Endothelial cell of umbilical vein (primary cell): ENCODE results near the gene ZBTB8A.
A peak's percentile ranks its signal among the peaks of the same experiment; 100 is the strongest.

Experiments used
- EZH2 ChIP-seq: IDR thresholded peaks from 2 replicates; pipeline ENCODE4 v1.6.1; 2012; ENCODE audit warnings: borderline replicate concordance, low read depth, mild to moderate bottlenecking, moderate library complexity, low read length, inconsistent platforms; ENCODE audit not compliant: severe bottlenecking
- MYC ChIP-seq: IDR thresholded peaks from one replicate; pipeline ENCODE4 v1.6.1; 2011; ENCODE audit warnings: mild to moderate bottlenecking, low read depth, low read length
- POLR2A ChIP-seq: IDR thresholded peaks from 2 replicates; pipeline ENCODE4 v1.6.1; 2012; ENCODE audit warnings: low read depth, mild to moderate bottlenecking, control low read depth, low read length
- POLR2AphosphoS5 ChIP-seq: IDR thresholded peaks from 2 replicates; pipeline ENCODE4 v1.6.1; 2012; ENCODE audit warnings: low read depth, mild to moderate bottlenecking, control low read depth, low read length, moderate library complexity; ENCODE audit not compliant: insufficient read depth
- TF ChIP-seq, protein P1 (sequence below), 2 donors: IDR thresholded peaks; 1 replicate in 1 of 2; 2 replicates in 1 of 2; pipeline ENCODE4 v1.5.1; 2011; ENCODE audit warnings: low read length in 2 of 2, mild to moderate bottlenecking in 2 of 2, moderate library complexity in 2 of 2, control low read depth in 1 of 2, inconsistent platforms in 1 of 2, low read depth in 1 of 2; ENCODE audit not compliant: insufficient read depth in 1 of 2; ENCODE audit errors: extremely low read depth in 1 of 2
- TF ChIP-seq, protein P2 (sequence below): IDR thresholded peaks from 2 replicates; pipeline ENCODE4 v1.6.1; 2011; ENCODE audit not compliant: insufficient read depth, insufficient read length

DNA sequence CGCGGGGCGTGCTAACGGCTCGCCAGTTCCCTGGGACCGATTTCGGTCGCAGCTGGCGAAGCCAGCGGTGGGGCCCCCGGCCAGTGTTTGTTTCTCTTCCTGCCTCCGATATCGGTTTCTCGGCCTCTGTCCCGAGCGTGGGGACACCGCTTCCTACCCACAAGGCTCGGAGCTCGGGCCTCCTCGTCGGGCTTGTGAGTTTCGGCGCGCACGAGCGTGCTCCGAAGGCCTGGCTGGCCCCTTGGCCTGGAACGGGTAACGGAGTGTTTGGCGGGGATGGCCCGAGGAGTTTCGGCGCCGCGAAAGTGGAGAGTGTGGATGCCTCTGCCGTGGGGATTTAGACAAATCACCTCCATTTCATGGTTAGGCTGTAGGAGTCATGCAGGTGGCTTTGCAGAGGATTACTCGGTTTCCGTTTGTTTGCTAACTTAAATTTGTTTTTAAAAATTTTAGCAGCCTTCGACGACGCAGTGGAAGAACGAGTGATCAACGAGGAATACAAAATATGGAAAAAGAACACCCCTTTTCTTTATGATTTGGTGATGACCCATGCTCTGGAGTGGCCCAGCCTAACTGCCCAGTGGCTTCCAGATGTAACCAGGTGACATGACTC lies 112.3 kb downstream of the ZBTB8A start:
- TF ChIP-seq, protein P1, sequence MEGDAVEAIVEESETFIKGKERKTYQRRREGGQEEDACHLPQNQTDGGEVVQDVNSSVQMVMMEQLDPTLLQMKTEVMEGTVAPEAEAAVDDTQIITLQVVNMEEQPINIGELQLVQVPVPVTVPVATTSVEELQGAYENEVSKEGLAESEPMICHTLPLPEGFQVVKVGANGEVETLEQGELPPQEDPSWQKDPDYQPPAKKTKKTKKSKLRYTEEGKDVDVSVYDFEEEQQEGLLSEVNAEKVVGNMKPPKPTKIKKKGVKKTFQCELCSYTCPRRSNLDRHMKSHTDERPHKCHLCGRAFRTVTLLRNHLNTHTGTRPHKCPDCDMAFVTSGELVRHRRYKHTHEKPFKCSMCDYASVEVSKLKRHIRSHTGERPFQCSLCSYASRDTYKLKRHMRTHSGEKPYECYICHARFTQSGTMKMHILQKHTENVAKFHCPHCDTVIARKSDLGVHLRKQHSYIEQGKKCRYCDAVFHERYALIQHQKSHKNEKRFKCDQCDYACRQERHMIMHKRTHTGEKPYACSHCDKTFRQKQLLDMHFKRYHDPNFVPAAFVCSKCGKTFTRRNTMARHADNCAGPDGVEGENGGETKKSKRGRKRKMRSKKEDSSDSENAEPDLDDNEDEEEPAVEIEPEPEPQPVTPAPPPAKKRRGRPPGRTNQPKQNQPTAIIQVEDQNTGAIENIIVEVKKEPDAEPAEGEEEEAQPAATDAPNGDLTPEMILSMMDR (IDR thresholded peaks at IDR 0.05; ENCODE audit: extremely low read depth in 1 of 2, insufficient read depth in 1 of 2, low read depth in 1 of 2, low read length in 2 of 2), result no peak
- TF ChIP-seq POLR2A (no peak), POLR2AphosphoS5 (peak; percentile 11), MYC (no peak), EZH2 (no peak)
- TF ChIP-seq, protein P2, sequence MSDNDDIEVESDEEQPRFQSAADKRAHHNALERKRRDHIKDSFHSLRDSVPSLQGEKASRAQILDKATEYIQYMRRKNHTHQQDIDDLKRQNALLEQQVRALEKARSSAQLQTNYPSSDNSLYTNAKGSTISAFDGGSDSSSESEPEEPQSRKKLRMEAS, result no peak
